Stimulated activated CD8-positive, alpha-beta memory T cell treated with anti-CD3 and anti-CD28 coated beads, Interleukin-7, amount 100 ng/mL, for 4 hours (primary cell): ENCODE results near the gene SMURF1.
A peak's percentile ranks its signal among the peaks of the same experiment; 100 is the strongest.
"Not testable (repeated sequence)": the region's sequence is repeated elsewhere in the genome, so short reads cannot be mapped to it uniquely, and the experiment has no call there.

Experiments
- DNase-seq, 2 donors: peaks; one replicate each; pipeline ENCODE4 v3.0.0-alpha.2; 2020; ENCODE audit warnings: low read depth in 2 of 2

The SMURF1 gene

DNA sequence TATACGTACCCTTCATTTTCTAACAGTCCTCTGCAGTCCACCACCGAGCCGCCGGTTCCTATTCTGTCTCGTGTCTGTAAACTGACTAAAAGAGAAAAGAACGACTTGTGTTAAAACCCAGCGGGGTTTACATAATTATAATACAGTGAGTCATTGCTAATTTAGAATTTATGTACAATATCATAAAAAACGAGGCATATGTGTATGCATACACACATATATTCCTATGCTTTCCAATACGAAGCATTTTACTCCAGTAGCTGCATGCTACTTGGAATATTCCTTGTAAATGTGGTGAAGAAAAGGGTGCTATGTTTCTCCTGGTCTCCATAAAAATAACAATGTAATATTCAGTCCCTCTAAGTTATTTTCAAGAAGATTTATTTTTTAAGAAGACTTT is 89.1 kb downstream of the SMURF1 start:
- no peak for DNase-seq

DNA sequence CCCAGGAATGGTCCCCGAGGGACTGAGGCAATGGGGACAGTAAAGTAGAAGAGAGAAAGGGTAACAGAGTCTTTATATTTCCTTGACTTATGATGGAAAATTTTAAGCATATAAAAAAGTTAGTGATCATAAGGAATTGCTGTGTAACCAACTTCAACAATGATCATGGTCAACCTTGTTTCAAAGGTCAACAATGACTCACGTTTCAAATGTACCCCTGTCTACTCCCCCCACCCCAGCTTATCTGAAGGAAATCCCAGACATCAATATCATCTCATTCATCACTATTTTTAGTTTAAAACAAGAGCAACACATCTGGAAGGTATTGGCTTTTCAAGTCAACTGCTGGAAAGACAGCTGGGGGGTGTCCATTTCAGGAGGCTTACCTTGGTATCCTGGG is 92.9 kb downstream of the SMURF1 start:
- no peak for DNase-seq

DNA sequence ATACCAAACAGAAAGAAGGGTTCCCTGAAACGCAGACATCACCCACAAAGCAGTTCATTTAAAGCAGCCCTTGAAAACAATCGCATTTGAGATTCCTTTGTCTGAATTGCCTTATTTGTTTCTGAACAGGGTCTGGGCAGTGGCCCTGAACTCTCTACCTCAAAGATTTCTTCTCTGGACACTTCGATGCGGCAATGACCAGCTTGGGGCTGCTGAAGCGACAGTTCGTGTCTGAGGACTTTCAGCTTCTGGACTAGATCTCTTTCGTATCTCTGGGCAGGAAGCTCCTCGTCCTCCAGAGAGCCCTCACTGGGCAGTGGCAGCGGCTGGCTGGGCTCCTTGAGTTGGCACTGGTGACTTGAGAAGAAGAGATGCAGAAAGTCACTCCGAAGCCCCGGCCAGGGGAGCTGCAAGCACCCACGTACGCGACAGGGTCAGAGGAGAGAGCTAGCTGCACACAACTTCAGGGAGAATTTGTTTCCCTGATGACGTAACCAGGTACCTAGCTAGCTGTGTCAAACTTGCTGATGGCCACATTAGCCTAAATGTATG is 96.3 kb downstream of the SMURF1 start:
- DNase-seq, result no peak

DNA sequence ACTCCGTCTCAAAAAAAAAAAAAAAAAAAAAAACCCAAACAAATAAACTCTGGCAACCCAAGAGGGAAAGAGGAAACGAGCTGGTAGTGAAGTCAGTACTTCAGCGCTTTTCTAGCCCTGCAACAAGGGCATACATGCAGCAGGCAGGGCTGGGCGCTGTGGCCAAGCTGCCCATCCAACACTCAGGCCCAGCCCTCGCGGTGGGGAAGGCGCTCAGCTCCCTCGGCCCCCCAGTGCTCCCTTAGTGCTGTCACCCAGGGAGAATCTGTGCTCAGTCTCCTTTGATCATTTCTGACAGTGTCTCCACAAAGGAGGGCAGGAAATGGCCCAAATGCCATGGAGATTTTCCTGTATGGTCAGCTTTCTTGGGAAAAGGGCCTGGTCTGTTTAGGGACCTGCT is 97.2 kb downstream of the SMURF1 start:
- DNase-seq, result no peak

DNA sequence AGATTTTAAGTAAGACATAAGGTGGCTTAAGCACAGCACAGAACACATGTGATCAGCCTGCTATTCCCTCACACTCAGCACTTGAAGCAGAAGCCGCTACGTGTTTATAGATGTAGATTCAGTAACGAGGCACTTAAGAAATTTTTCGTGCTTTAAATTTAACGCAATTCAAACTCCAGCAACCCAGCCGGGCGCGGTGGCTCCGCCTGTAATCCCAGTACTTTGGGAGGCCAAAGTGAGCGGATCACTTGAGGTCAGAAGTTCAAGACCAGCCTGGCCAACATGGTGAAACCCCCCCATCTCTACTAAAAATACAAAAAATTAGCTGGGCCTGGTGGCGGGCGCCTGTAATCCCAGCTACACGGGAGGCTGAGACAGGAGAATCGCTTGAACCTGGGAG is 97.6 kb downstream of the SMURF1 start:
- not testable (repeated sequence) for DNase-seq

DNA sequence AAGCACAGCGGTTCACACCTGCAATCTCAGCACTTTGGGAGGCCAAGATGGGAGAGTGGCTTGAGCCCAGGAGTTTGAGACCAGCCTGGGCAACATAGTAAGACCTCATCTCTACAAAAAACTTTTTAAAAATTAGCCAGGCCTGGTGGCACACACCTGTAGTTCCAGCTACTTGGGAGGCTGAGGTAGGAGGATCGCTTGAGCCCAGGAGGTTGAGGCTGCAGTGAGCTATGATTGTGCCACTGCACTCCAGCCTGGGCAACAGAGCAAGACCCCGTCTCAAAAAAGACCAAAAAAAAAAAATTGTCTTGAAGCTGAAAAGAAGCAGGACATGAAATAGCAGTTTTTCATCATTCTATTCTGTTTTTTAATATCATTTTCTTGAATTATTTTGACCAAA is 99.0 kb downstream of the SMURF1 start:
- DNase-seq, result not testable (repeated sequence)

DNA sequence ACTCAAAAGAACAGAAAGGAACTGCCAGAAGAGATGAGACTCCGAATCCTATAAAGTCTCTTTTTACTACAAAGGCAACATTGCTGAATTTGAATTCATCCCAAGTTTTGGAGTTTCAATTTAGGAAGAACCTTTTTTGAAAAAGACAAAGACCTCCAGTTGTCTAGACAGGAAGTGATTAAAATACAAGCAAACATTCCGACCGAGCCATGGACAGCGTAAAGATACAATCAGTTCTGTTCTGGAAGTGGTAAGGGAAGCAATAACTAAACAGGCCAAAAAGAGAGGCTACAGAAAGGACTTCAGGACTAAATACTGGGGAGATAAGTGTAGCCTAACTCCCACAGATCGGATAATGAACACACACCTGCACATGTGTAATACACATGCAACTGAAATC is 101.0 kb downstream of the SMURF1 start:
- no peak for DNase-seq

DNA sequence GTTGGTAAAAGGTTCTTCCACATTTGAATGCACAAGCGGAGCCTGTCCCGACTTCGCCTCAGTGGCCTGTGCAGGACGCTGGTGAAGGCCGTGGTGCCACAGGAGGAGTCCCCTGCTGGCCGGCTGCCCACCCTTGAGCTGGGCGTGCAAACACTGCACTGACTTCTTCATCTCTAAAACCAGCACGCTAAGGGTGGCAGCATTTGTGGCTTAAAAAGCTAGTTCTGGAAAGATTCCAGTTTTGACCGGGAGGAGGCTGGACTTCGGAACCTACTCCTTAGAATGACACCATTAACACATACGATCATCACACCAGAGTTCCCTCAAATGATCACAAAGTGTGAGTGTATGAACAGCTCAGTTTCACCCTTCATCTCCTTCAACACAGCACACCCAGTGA is 102.4 kb downstream of the SMURF1 start:
- DNase-seq, result no peak

DNA sequence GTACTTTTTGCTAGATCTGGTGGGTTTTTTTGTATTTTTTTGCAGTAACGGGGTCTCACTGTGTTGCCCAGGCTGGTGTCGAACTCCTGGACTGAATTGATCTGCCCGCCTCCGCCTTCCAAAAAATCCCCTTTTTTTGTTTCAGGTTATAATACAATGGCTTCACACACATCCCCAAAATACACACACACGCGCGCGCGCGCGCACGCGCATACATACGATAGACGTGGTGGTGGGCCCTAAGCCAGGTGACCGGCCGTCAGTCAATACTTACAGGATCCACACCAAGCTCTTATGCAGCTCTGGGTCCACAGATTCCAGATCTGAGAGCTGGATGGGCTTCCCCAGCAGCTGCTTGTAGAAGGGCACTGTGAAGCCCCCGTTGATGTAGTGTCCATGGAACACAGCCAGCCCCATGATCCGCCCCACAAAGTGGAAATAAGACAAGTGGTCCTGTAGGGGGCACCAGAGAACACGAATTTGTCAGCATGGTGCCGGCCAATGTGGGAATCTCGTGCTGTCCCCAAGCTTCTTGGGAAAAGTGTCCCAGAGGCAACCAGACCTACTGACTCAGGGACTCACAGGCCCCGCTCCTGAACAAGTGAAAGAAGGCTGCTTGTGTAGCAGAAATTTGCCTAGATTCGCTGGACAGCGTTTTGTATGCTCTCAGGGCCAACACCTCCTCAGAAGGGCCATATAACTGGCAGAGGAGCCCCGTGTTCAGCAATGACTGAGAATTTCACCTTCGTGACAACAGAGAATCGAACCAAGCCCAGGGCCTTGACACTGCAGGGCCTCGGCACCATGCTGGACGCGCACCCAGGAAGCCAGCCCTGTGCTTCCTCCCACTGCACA is 103.6 kb downstream of the SMURF1 start:
- peak; percentile 20 to 24 for DNase-seq

DNA sequence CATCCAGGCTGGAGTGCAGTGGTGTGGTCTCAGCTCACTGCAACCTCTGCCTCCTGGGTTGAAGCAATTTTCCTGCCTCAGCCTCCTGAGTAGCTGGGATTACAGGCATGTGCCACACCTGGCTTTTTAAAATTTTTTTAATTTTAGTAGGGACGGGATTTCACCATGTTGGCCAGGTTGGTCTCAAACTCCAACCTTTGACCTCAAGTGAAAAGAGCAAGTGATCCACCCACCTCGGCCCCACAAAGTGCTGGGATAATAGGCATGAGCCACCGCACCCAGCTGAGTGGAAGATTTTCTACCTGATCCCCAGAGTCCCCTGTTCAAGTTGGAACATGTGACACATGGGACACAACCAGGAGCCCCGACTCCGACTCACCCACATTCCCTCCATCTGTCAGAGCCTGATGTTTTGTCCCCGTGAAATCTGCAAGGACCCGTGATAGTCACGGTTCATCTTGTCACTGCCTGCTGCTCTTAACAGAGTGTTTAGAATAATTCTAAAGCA is 104.5 kb downstream of the SMURF1 start:
- DNase-seq, result no peak

DNA sequence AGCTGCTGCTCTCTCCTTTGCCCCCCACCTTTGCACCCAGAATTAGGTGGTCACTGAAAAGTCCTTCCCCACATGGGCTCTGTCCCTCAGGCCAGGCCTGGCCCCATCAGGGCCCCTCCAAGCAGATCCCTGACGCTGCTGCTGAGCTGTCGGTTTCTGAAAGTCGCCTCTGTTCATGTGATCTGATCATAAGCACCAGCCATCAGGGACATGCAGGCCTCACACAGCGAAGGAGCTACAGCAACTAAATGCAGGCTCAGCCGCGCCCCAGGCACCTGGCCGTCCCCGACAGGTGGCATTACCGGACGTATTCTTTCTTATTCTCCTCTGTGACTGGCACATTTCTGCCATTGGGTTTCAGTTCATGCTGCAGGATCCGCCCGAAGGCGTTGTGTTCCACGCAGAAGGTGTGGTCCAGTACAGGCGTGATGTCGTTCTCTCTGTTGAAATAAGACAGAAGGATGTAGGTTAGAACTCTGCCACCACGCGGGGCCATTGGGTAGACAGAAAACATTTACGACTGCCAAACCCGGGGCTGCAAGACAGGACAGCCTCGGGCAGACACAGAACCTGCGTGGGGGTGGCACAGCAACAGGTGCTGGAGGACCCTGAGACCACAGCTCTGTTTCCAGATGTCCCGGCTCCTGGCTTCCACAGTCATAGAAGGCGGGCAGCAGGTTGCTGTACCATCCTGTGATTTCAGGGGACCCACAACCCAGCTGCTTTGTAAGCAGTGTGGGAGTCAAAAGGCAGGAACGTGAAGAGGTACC is 105.6 kb downstream of the SMURF1 start:
- DNase-seq, result no peak

DNA sequence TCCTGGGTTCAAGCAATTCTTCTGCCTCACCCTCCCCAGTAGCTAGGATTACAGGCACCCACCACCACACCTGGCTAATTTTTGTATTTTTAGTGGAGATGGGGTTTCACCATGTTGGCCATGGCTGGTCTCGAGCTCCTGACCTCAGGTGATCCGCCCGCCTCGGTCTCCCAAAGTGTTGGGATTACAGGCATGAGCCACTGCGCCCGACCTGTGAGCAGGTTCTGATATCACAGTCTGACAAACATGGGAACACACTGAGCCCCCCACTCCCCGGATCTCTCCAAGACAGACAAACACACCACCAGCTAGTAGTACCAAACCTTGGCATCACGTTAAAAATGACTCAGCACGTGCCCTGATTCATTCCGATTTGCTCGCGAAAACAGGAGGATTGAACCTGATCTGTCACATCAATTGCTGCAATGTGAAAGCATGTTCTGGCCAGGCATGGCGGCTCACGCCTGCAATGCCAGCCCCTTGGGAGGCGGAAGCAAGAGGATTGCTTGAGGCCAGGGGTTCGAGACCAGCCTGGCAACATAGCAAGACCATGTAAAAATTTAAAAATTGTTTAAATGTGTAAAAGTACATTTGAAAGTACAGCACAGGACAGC is 106.5 kb downstream of the SMURF1 start:
- DNase-seq, result no peak

DNA sequence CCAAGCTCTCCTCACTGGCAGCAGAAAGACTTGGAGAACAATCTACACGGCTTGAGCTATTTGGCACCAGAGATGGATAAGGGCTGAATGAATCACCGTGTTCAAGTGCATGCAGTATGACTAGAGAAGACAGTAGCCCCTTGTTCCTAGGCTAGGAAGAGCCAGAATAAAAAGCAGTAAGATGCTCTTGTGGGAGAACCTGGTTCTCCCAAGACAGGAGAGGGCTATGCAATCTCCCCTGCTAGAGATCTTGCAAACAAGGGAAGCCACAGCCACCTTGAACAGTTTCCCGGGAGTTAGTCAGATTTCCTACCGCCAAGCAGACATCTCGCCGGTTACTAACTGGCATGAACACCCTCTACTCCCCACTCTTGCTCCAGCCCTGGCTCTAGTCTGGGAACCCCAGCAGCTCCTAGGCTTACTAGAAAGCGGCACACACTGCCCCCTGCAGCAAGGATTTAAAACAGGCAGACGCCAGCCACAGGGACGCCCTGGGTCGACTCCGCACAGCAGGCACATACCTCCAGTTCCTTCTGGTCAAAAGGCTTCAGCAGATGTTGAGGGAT is 107.3 kb downstream of the SMURF1 start:
- no peak for DNase-seq

DNA sequence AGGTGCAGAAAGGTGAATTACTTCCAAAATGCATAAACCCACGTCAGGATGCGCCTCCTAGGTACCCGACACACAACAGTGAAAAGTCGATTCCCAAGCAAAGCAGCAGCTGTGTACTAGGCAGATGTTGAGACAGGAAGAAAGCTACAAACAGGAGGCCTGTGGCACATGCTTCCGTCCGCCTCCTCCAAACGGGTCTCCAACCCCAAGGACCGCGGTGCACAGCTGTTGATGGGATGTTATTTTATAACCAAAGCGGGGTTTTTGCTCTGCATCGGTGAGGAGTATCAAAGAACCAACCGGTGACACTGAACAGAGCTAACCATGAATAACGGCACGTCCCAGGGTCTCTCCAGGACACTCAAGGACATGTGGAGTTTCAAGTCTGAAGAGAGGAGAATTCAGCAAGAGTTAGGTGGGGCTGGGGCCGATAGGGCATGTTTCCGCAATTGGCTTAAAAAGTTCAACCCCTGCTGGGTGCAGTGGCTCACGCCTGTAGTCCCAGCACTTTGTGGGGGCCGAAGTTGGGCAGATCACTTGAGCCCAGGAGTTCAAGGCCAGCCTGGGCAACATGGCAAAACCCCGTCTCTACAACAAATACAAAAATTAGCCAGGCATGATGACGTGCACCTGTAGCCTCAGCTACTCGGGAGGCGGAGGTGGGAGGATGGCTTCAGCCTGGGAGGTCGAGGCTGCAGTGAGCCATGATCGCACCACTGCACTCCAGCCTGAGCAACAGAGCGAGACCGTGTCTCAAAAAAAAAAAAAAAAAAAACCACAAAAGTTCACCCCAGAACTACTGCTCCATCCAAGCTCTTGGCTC is 108.0 kb downstream of the SMURF1 start:
- DNase-seq, result no peak

DNA sequence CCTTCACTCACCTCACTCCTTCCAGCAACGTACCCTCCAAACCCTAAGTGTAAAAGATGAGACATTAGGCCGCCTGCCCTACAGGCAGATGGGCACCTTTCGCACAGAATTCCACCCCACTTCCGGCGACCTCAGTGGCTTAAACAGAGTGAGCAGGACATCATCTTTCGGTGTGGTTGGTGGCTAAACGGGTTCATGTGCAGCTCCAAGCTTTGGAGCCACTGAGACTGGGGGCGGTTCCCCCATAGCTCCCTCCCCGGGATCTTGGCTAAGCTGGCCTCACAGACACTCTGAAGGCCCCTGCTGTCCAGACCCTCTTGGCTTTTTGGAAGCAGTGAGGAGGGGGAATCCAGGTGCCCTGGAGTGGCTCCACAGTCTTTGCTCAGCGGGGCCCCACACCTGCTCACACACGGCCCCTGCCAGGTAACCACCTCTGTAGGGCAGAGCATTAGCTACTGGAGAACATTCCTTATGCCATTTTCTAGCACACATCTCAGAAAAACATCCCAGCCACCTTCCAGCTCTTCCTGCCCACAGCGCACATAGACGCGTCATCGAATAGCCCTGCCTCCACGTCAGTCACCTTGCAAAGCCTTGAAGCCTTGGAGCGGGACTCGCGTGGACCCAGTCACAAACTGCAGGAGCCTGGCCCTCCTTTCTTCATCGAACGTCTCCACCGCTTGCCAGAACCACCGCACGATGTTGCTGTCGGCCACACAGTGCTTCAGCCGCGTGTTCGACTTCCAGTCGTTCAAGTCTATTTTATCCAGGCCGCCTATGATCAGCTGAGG is 108.8 kb downstream of the SMURF1 start:
- DNase-seq, result no peak

DNA sequence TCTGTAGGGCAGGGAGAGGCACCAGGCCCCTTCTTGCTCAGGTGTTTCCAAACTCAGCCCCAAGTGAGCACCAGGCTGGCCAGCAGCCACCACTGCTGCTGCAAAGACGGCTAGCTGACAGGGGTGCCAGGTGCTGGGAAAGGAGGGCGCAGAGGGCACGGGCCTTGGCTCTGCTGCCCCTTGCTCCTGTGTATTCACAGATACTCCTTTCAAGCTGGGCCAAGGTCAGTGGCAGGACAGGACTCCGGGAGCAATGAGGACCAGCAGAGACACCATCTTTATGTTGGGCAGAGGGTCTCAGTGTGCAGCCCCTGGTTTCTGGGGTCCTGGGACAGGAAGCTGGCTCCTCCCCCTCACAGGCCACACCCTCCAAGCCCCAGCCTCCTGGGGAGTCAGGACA is 110.1 kb downstream of the SMURF1 start:
- DNase-seq, result no peak

DNA sequence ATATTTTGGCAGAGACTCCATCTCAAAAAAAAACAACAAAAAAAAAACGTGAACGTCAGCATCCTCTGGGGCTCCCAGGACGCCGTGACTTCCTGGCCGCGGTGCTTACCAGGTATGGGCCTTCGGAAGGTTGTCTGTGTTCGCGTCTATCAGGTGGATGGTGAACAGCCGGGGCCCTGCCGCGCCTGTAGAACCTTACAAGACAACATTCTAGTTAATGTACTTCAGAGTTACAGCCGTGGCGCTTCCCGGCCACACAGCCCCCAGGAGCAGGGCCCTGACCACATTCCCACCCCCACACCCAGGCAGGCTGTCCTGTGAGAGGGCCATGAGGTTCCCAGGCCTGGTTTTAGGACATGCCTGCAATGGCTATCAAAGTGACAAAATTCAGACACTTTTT is 111.0 kb downstream of the SMURF1 start:
- no peak for DNase-seq

DNA sequence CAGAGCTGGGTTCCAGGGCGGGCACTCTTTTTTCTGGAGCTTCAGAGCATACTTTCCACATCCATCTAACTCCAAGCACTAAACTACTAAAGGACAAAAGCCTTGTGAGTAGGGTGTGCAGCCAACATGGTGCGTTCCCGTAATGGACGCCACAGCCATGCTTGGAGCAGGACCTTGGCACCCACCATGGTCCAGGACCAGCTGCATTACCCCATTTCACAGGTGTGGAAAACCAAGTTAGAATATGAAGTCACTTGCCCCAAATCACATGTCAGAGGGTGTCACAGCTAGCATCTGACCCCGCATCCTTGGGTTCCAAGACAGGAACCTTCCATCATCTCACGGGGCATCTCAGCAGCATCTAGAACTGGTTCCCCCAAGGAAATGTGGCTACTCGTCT is 112.4 kb downstream of the SMURF1 start:
- DNase-seq, result no peak

DNA sequence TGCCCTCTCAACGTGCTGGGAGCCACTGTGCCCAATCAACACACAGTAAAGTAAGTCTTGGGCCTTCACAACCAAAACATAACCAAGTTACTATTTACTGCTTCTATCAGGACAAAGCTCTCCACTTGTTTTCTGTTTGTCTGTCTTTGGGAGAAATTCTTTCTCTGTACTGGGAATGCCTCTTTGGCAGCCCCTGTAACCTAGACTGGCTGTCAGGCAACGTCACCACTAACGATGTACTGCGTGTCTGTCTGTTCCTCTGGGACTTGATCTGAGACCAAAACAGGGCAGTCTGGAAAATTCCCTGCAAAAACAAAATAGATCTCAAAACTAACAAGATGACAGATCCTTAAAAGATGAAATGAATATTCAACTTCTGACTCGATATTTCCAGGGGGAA is 113.0 kb downstream of the SMURF1 start:
- DNase-seq, result no peak

DNA sequence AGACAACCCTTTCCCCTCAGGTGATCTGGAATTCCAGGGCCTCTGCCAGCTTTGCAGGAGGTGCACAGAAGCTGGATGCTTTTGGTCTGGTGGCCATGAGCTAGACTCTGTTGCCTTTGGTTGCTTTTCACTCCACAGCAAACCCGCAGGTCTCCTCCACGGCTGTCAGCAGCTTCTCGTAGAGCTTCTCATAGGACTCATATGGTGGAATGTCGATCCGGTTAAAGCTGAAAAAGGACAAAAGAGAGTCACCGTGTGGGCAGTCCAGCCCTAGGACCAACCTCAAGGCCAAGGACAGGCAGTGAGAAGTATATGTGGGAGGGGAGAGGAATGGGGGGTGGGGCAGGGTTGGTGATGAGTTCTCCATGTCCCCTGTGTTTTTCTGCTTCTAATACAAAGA is 113.5 kb downstream of the SMURF1 start:
- DNase-seq, result no peak
